Activated CD4-positive, alpha-beta memory T cell treated with anti-CD3 and anti-CD28 coated beads for 36 hours (primary cell): ENCODE data around the gene DLX3. TPM values are rescaled to one million over a fixed set of nuclear protein-coding genes. Genes with fewer than 3 reads are reported as not detected.
A peak's percentile ranks its signal among the peaks of the same experiment; 100 is the strongest.

ENCODE experiments used
- CTCF ChIA-PET: fragments of 350-600 bp; sonication (Branson Sonifier 250); formaldehyde crosslinking; loops from one replicate; lab custom pipeline; 2021; ENCODE audit warnings: antibody characterized with exemption, inconsistent platforms; lab: Charles Lee
- POLR2A ChIA-PET: fragments of 350-600 bp; sonication (Branson Sonifier 250); formaldehyde crosslinking; loops from one replicate; lab custom pipeline; 2021; ENCODE audit warnings: antibody characterized with exemption; lab: Charles Lee
- DNase-seq: peaks from one replicate; pipeline ENCODE4 v3.0.0-alpha.2; 2020
- H3K27ac Mint-ChIP-seq: one replicate; pipeline ENCODE4 v1.8.0; 2021; ENCODE audit warnings: mixed read lengths
- H3K27me3 Mint-ChIP-seq: one replicate; pipeline ENCODE4 v1.8.0; 2021; ENCODE audit warnings: mixed read lengths
- H3K36me3 Mint-ChIP-seq: one replicate; pipeline ENCODE4 v1.8.0; 2021; ENCODE audit warnings: mixed read lengths
- H3K4me1 Mint-ChIP-seq: one replicate; pipeline ENCODE4 v1.8.0; 2021; ENCODE audit warnings: low read depth, mixed read lengths
- H3K4me3 Mint-ChIP-seq: one replicate; pipeline ENCODE4 v1.8.0; 2021; ENCODE audit warnings: mild to moderate bottlenecking, mixed read lengths
- H3K9me3 Mint-ChIP-seq: one replicate; pipeline ENCODE4 v1.8.0; 2021; ENCODE audit warnings: mixed read lengths
- intact Hi-C: fragments of 100-400 bp; cut with micrococcal nuclease; formaldehyde crosslinking; loops from one replicate; pipeline ENCODE4 v1.15.1; 2023
- total RNA-seq, 2 experiments: library from RNA; stranded (reverse); gene quantifications; one replicate each; pipeline ENCODE4 v1.2.3, GENCODE V29; 2021

DLX3 gene
- total RNA-seq, 2 experiments from 2014 or later = not detected

DNA sequence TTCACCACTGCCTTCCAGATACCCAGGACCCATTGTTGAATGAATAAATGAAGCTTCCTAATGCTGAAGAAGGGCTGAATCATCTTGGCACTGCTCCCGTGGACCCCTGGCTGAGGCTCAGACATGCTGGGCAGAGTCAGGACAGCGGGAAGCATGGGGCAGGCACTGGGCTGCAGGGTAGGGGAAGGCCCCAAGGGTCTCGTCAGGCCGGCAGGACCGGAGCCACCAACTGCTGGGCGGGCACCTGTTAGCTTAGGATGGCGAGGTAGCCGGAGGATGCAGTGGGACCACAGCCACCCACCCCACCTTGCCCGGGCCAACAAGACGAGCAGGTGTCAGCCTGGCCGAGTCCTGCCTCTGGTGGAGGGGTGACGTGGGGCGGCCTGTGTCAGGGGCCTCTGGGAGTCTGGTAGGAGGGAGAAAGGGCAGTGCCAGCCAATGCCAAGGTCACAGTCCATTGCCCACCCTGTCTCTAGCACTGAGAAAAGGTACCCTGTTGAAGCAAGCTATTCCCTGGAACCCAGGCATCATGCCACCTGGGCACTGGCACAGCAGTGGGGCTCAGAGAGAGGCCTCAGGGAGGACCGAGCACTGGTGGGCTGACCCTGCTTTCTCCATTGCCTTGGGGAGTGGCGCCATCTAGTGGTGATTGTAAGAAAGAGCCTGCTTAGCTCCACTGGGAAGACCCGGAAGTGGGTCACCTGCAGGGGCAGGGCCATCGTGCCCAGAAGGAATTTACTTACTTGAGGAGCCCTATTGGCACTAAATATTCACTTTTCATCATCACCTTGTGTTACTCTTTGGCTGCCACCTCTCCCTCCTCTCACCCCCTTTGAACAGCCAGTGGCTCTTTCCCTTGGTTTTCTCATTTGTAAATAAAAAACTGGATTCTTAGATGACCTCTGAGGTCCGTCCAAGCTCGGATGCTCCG, 3.0 kb upstream of the DLX3 start:
- Mint-ChIP-seq H3K27ac (no peak overlapping the region), H3K4me1 (peaks cover 22% of the 10 kb centered on the region), H3K27me3 (peaks cover 70% of the 10 kb centered on the region), H3K9me3 (no peaks in the 10 kb centered on the region), H3K36me3 (no peaks in the 10 kb centered on the region), H3K4me3 (no peak overlapping the region)
- intact Hi-C loops = loop anchor here (1.0 to 10.0 kb wide), 5 partner anchors 46 to 429 kb away; partner anchors contain the start of gene SLC35B1
- ChIA-PET POLR2A (interaction anchor here (1.0 to 2.3 kb wide), 4 partner anchors 45 to 137 kb away, joined by 3 to 9 read pairs (median 4); no protein-coding TSS in a partner anchor), CTCF (interaction anchor here (0.6 to 10.8 kb wide), 66 partner anchors 9 to 562 kb away, joined by 3 to 264 read pairs (median 6); partner anchors contain the start of genes DLX4, FAM117A, NXPH3 and TAC4)
- peak; percentile 89 for DNase-seq

- H3K36me3 Mint-ChIP-seq = no peaks in the 10 kb centered on the region
- ChIA-PET POLR2A (interaction anchor here (1.4 to 2.3 kb wide), 3 partner anchors 45 to 136 kb away, joined by 4 to 9 read pairs (median 4); no protein-coding TSS in a partner anchor), CTCF (interaction anchor here (0.7 to 10.8 kb wide), 59 partner anchors 8 to 561 kb away, joined by 3 to 264 read pairs (median 6); partner anchors contain the start of genes DLX4, FAM117A, NXPH3 and TAC4)
- peaks cover 22% of the 10 kb centered on the region for H3K4me1 Mint-ChIP-seq
- H3K27me3 Mint-ChIP-seq = peaks cover 71% of the 10 kb centered on the region
- intact Hi-C loops = loop anchor here (2.0 to 10.0 kb wide), 2 partner anchors 292 to 428 kb away; partner anchors contain the start of gene SLC35B1
- no peak overlapping the region for H3K27ac Mint-ChIP-seq
- no peak for DNase-seq
- H3K4me3 Mint-ChIP-seq = no peak overlapping the region
- no peaks in the 10 kb centered on the region for H3K9me3 Mint-ChIP-seq
Observed at GRCh38 chr17:49997301-49997650, 2.3 kb upstream of the DLX3 start.

GRCh38 chr17:49996495-49997300, 1.7 kb upstream of the DLX3 start:
- no peaks in the 10 kb centered on the region for H3K36me3 Mint-ChIP-seq
- ChIA-PET CTCF (interaction anchor here (0.7 to 10.8 kb wide), 64 partner anchors 8 to 1258 kb away, joined by 3 to 264 read pairs (median 6); partner anchors contain the start of genes DLX4, FAM117A and NXPH3), POLR2A (interaction anchor here (1.4 to 2.3 kb wide), 3 partner anchors 44 to 135 kb away, joined by 4 to 9 read pairs (median 4); no protein-coding TSS in a partner anchor)
- intact Hi-C loops = loop anchor here (2.0 to 10.0 kb wide), 2 partner anchors 292 to 428 kb away; partner anchors contain the start of gene SLC35B1
- no peak overlapping the region for H3K27ac Mint-ChIP-seq
- peaks cover 22% of the 10 kb centered on the region for H3K4me1 Mint-ChIP-seq
- H3K4me3 Mint-ChIP-seq = peak overlapping the region; percentile 42
- peaks cover 71% of the 10 kb centered on the region for H3K27me3 Mint-ChIP-seq
- H3K9me3 Mint-ChIP-seq = no peaks in the 10 kb centered on the region
- DNase-seq = peak; percentile 73

DNA sequence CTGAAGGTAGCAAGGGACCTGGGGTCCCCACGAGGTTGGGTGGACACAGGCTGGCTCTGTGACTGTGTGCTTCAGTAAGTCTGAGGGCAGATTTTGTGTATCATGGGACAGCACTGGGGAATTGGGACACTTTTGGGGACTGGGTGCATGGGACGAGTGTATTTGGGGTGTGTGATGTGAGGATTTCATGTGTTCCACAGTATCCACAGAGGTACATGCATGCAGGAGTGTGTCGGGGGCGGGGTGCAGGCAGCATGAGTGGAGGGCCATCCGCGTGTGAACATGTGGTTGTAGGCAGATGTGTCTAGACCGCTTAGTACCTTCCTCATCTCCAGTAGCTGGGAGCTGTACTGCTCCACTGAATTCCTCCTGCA, 1.1 kb upstream of the DLX3 start:
- no peak for DNase-seq
- CTCF ChIA-PET = interaction anchor here (0.8 to 10.8 kb wide), 48 partner anchors 7 to 1258 kb away, joined by 3 to 264 read pairs (median 8); partner anchors contain the start of genes DLX4 and NXPH3
- POLR2A ChIA-PET = interaction anchor here (1.8 to 2.3 kb wide), 2 partner anchors 43 to 135 kb away, joined by 4 to 9 read pairs; no protein-coding TSS in a partner anchor
- H3K27ac Mint-ChIP-seq = no peak overlapping the region
- no peaks in the 10 kb centered on the region for H3K9me3 Mint-ChIP-seq
- no peak overlapping the region for H3K4me3 Mint-ChIP-seq
- H3K27me3 Mint-ChIP-seq = peaks cover 69% of the 10 kb centered on the region
- H3K4me1 Mint-ChIP-seq = peaks cover 22% of the 10 kb centered on the region
- intact Hi-C loops = loop anchor here (2.0 to 10.0 kb wide), 2 partner anchors 291 to 427 kb away; partner anchors contain the start of gene SLC35B1
- H3K36me3 Mint-ChIP-seq = no peaks in the 10 kb centered on the region

- Mint-ChIP-seq H3K9me3 (no peaks in the 10 kb centered on the region), H3K27ac (no peak overlapping the region), H3K4me3 (peak overlapping the region; percentile 66), H3K4me1 (peaks cover 22% of the 10 kb centered on the region), H3K27me3 (peaks cover 74% of the 10 kb centered on the region), H3K36me3 (no peaks in the 10 kb centered on the region)
- peak; percentile 22 for DNase-seq
- intact Hi-C loops = loop anchor here (1.0 to 10.0 kb wide), 3 partner anchors 26 to 290 kb away; partner anchors contain the start of genes DLX4 and SLC35B1
- ChIA-PET CTCF (interaction anchor here (0.6 to 10.8 kb wide), 11 partner anchors 10 to 438 kb away, joined by 3 to 264 read pairs (median 8); no protein-coding TSS in a partner anchor), POLR2A (interaction anchor here (1.1 kb wide), 1 partner anchor 42 kb away, joined by 3 read pairs; no protein-coding TSS in a partner anchor)
Observed at GRCh38 chr17:49994085-49995054, 654 bp downstream of the DLX3 start.

DNA sequence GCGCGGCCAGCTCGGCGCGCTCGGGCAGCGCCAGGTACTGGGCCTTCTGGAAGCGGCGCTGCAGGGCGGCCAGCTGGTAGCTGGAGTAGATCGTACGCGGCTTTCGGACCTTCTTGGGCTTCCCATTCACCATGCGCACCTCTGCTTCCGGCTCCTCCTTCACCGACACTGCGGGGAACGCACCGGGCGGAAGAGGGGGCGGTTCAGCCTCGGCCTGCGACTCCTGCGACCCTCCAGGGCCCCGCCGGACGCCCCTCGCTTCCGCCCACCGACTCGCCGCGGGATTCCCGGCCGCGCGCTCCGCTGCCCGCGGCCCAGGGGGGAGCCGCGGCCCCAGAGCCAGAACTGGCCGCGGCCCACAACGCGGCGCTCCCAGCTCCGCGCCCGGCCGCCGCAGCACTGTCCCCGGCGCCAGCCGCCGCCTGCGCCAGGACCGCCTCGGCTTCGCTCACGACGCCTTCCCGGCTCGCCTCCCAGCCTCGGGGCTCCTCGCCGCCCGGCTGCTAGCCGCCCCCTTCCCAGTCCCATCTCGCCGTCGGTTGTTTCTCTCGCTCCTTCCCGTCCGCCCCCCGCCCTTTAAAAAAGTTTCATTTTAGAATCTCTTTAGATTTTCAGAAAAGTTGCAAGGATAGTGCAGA, 1.5 kb downstream of the DLX3 start:
- Mint-ChIP-seq H3K4me3 (peak overlapping the region; percentile 66), H3K36me3 (no peaks in the 10 kb centered on the region), H3K27me3 (peaks cover 71% of the 10 kb centered on the region), H3K9me3 (no peaks in the 10 kb centered on the region), H3K27ac (no peak overlapping the region), H3K4me1 (peaks cover 21% of the 10 kb centered on the region)
- DNase-seq = peak; percentile 56
- POLR2A ChIA-PET = no interaction called here
- intact Hi-C loops = loop anchor here (1.0 to 10.0 kb wide), 3 partner anchors 25 to 289 kb away; partner anchors contain the start of genes DLX4 and SLC35B1
- CTCF ChIA-PET = interaction anchor here (1.0 to 10.8 kb wide), 7 partner anchors 10 to 436 kb away, joined by 4 to 264 read pairs (median 9); no protein-coding TSS in a partner anchor

DNA sequence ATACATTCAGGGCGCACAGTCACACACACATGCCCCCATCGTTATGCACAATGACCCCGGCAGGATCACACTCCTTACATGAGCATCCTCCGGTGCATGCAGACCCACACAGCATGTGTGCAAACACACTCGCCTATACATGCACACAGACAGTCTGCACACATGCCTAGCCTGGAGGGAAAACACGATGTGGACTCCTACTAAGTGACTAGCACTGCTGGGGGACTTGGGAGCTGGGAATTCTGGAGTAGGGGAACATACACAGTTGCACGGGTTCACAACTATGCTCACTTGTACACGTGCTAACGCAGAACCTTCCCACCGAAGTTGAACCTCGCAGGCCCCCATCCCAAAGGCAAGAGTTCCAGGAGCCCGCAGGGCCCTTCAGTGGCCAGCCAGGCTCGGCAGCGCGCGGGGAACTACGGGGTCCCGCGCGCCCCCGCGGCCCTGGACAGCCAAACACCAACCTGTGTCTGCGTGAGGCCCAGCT, 2.0 kb downstream of the DLX3 start:
- ChIA-PET POLR2A (no interaction called here), CTCF (interaction anchor here (1.0 to 10.8 kb wide), 5 partner anchors 39 to 436 kb away, joined by 4 to 264 read pairs (median 9); no protein-coding TSS in a partner anchor)
- no peaks in the 10 kb centered on the region for H3K9me3 Mint-ChIP-seq
- no peak for DNase-seq
- H3K4me3 Mint-ChIP-seq = peak overlapping the region; percentile 4
- H3K27me3 Mint-ChIP-seq = peaks cover 72% of the 10 kb centered on the region
- peaks cover 18% of the 10 kb centered on the region for H3K4me1 Mint-ChIP-seq
- intact Hi-C loops = loop anchor here (10.0 kb wide), 1 partner anchor 288 kb away; the partner anchor contains the start of gene SLC35B1
- H3K36me3 Mint-ChIP-seq = no peaks in the 10 kb centered on the region
- no peak overlapping the region for H3K27ac Mint-ChIP-seq

GRCh38 chr17:49992191-49992932, 2.7 kb downstream of the DLX3 start:
- Mint-ChIP-seq H3K27ac (no peak overlapping the region), H3K4me3 (no peak overlapping the region), H3K36me3 (no peaks in the 10 kb centered on the region), H3K4me1 (peaks cover 18% of the 10 kb centered on the region), H3K9me3 (no peaks in the 10 kb centered on the region), H3K27me3 (peaks cover 71% of the 10 kb centered on the region)
- intact Hi-C loops = loop anchor here (10.0 kb wide), 1 partner anchor 288 kb away; the partner anchor contains the start of gene SLC35B1
- DNase-seq = no peak
- CTCF ChIA-PET = interaction anchor here (2.7 kb wide), 1 partner anchor 102 kb away, joined by 9 read pairs; no protein-coding TSS in a partner anchor
- POLR2A ChIA-PET = no interaction called here

GRCh38 chr17:49991409-49991808, 3.6 kb downstream of the DLX3 start:
- intact Hi-C loops = loop anchor here (10.0 kb wide), 1 partner anchor 287 kb away; the partner anchor contains the start of gene SLC35B1

More at GRCh38 chr17:49991409-49991808, 3.6 kb downstream of the DLX3 start:
- Mint-ChIP-seq H3K4me1 (peaks cover 15% of the 10 kb centered on the region), H3K27me3 (peaks cover 75% of the 10 kb centered on the region), H3K36me3 (no peaks in the 10 kb centered on the region), H3K27ac (no peak overlapping the region), H3K9me3 (no peaks in the 10 kb centered on the region), H3K4me3 (no peak overlapping the region)
- CTCF ChIA-PET = interaction anchor here (1.1 kb wide), 1 partner anchor 435 kb away, joined by 3 read pairs; no protein-coding TSS in a partner anchor
- POLR2A ChIA-PET = no interaction called here
- no peak for DNase-seq
